GM12864 (cell line): ENCODE data around the gene GIMAP7.
"Not testable (repeated sequence)": the region's sequence is repeated elsewhere in the genome, so short reads cannot be mapped to it uniquely, and the experiment has no call there.

Source experiments
- DNase-seq: peaks from one replicate; pipeline ENCODE4 v3.0.0-alpha.2; 2011; ENCODE audit warnings: low read depth
- H3K4me3 ChIP-seq: 2 replicates; pipeline ENCODE4 v1.5.1; 2011; ENCODE audit warnings: mild to moderate bottlenecking, low read depth, low read length, control low read depth
- CTCF ChIP-seq: IDR thresholded peaks from 2 replicates; pipeline ENCODE4 v1.5.1; 2011; ENCODE audit warnings: low read depth, mild to moderate bottlenecking, moderate library complexity, low read length, control low read depth, inconsistent platforms; ENCODE audit errors: missing control alignments

Gene GIMAP7

GRCh38 chr7:150511048-150511447 is 3.6 kb upstream of the GIMAP7 start:
- TF ChIP-seq CTCF: no peak
- H3K4me3 ChIP-seq: no peak overlapping the region
- DNase-seq: no peak

DNA sequence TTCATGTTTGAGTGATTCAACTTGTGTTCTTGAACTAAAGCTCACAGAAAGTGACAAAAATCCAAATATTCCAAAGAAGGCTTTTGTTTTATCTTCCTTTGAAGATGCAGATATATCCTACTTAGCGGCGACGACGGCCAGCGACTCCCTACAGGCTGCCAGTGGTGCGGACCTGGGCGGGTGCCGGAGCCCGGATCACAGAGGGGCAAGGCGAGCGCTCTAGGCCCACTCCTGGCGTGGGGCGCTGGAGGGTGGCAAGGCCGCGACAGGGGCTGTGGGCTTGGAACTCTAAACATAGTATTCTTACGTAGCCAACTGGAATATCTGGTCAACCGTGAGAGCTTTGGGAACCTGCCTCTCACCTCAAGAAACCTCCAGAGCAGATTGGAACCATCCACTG is 914 bp upstream of the GIMAP7 start:
- no peak for TF ChIP-seq CTCF
- no peak overlapping the region for H3K4me3 ChIP-seq
- no peak for DNase-seq

DNA sequence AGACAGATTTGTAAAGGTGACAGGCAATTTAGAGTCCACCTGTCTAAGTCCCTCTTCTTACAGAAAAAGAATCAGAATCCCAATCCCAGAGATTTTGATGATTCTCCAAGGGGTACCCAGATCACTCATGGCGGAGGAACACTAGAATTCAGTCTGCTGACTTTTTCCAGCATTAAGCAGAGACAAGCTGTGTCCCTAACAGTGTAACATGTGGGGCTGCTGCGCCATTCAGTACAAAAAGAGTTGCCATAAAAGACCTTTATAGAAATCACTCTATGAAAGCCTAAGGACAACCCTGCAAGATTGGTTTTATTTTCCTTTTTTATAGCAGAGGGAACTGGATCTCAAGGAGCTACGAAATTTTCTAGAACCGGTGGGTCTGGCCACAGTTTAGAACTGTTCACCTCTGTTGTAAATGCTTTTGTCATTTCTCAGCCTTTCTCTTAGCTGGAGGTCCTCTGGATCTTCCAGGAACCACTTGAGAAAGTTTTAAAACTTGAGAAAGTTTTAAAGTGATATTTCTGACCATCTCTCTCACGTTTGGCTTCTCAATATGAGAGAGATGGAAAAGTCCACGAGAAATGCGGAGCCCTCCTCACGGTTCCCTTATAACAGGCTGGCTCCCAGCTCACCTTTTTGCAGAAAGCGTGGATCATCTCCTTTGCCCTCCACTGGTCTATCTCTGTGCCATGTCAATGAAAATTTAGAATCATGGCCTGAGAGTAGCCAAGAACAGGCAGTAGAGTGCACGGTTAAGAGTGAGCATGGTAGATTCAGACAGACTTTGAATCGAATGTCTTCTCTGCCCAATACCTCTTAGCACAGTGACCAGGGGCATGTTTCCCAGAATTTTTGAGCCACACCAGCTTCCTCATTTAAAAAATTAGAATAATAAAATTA is 826 bp downstream of the GIMAP7 start:
- no peak for DNase-seq
- no peak for TF ChIP-seq CTCF
- peak overlapping the region; percentile 67 for H3K4me3 ChIP-seq

- no peak overlapping the region; the same call in 1 of the 2 replicates for H3K4me3 ChIP-seq
- no peak for TF ChIP-seq CTCF
- DNase-seq: no peak
Observed at GRCh38 chr7:150516956-150517745, 2.5 kb downstream of the GIMAP7 start.

DNA sequence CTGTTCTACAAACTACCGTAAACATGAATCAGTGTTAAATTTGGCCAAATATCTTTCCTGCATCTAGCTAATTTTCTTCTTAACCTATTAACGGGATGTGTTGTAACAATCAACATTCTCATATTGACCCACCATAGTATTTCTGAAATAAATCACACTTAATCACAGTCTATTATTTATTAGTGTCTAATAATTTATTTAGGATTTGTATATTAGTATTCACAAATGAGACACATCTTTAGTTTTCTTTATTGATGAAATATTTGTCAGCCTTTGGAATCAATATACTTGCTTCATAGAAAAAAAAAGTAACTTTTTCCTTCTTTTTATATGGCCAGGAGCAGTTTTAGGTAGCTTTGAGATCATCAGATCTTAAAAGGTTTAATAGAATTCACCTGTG is 4.6 kb downstream of the GIMAP7 start:
- no peak for DNase-seq
- H3K4me3 ChIP-seq: no peak overlapping the region
- no peak for TF ChIP-seq CTCF

GRCh38 chr7:150520145-150520544 is 5.5 kb downstream of the GIMAP7 start:
- no peak for TF ChIP-seq CTCF
- DNase-seq: no peak
- H3K4me3 ChIP-seq: no peak overlapping the region

- not testable (repeated sequence) for H3K4me3 ChIP-seq, DNase-seq
Observed at GRCh38 chr7:150522931-150523330, 8.3 kb downstream of the GIMAP7 start.
